Mucosa of gallbladder (tissue), 1 donor: ENCODE data around the gene CAVIN2. TPM values are rescaled to one million over a fixed set of nuclear protein-coding genes. Genes with fewer than 3 reads are reported as not detected.

ENCODE experiments used
- DNase-seq: peaks from one replicate; pipeline ENCODE4 v3.0.0-alpha.2; 2020; ENCODE audit warnings: low spot score
- total RNA-seq: library from RNA; stranded (reverse); gene quantifications from one replicate; pipeline ENCODE4 v1.2.1, GENCODE V29; 2021
- donor health status: DM: no; HTN: no; CAD: no.

The CAVIN2 gene
- 138 TPM for total RNA-seq

DNA sequence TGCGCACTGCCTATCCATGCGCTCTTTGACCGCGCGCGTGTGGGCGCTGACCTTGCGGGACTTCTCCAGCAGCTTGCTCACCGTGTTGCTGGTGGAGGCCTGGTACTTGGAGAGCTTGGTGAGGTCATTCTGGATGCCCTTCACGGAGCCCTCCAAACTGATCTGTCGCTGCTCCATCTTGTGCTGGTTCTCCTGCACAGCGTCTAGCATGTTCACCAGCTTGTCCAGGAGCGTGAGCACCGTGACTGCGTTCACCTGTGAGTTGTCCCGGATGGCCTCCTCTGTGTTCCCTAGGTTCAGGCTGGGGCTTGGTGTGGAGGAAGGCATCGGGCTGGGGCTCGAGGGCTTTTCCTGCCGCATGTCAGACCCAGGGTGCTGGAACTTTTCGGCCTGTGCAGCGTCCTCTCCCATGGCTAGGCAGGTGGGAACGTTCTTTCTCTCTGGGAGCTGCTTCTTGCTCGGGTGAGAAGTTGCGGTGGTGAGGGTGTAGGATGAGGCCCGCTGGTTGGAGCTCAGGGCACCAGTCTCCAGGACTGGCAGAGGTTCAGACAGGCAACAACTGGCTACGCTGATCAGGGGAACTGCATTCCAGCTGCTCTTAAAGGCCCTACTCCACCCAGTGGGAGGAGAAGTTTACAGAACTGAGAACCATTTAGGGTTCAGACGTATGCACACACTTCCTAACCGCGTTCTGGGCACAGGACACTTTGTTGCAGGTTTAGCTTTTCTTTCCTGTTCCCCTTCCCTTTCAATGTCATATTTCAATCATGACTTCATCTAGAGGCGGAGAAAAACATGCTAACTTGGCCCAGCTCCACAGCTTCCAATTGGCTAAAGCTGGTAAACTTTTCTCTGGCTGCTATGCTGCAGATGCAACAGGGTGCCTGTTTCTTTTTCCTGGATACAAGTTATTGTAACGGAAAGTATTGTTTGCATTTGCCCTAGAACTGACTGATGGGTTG lies at the start of gene CAVIN2:
Gene CAVIN2 (minus strand): TSS at position 574 of the 962 bp plus-strand sequence. CDS start 163 bp downstream, at position 411.
- DNase-seq, result peak; percentile 74

- DNase-seq, result no peak
Observed at GRCh38 chr2:191895743-191896142, 48.9 kb upstream of the CAVIN2 start.

DNA sequence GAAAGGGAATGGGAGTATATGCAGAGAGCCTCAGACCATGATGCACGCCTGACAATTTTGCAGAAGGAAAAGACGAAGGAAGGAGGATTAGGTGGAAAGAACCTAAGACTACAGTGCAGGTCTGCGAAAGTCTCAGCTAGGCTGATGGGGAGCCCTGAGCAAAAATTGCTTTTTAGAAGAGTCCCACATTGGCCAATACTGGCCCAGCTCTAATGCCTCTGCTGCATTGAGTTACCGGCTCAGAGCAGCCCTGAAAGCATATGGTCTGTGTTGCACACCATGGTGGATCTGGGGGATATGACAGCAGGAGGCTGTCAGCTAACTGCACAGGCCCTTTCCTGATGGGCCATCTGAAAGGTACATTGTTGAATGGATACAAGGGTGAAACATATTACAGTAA lies 48.3 kb upstream of the CAVIN2 start:
- no peak for DNase-seq

DNA sequence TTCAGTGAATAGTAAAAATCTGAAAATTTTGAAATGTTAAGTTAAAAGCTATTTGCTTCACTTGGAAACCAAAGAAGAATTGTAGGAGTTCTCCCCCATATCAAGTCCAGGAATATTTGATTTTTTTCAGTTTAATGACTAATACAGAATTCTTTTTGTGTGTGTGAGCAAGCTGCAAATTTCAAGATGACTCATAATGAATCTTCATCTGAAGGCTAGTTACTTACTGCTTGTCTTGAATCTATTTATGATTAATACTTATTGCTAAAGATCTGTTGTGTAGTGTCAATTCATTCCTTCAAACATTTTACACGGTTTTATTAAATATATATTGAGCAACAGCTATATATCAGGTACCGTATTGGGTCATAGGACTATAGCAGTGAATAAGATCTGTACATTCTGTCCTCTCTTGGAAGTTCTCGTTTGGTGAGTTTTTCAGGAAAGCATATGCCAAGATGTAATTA lies 47.8 kb upstream of the CAVIN2 start:
- DNase-seq, result no peak

GRCh38 chr2:191892391-191892790 lies 45.5 kb upstream of the CAVIN2 start:
- no peak for DNase-seq

GRCh38 chr2:191891656-191892055 lies 44.8 kb upstream of the CAVIN2 start:
- no peak for DNase-seq

DNA sequence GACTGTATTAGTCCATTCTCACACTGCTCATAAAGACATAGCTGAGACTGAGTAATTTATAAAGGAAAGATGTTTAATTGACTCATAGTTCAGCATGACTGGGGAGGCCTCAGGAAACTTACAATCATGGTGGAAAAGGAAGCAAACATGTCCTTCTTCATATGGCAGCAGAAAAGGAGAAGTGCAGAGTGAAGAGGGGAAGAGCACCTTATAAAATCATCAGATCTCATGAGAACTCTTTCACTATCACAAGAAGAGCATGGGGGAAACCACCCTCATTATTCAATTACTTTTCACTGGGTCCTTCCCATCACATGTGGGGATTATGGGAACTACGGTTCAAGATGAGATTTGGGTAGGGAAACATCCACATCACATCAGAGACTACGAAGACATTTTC lies 43.0 kb upstream of the CAVIN2 start:
- no peak for DNase-seq

DNA sequence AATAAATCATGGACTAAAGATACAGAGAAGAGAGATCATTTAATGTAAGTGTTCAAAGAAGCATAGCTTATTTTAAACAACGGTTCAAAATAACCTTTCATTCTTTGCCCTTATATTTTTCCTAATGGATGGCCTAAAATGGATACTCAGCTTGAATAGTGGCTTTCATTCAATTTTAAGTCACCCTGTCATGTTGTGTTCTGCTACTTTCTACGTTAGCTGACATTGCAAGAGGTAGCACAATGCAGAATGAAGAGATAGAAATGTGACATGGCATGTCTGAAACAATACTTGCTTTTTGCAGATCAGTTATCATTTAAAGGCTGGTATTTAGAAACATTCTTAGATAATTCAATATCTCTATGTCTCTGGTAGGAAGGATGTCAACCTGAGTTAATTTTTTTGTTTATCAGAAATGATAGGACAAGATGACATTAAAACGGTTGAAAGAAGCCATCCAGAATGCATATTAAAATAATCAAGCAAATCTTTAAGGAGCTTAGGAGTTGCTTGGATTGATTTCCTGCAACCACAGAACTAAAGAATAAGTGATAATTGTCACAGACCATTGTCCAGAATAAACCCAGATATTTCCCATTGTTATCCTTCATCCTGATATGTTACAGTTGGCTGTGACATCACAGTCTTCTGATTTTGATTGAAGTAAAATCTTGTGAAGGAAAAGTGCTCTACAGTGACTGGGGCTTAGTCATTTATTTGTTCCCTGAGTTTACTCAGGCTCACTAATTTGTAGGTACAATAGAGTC lies 41.7 kb upstream of the CAVIN2 start:
- DNase-seq, result no peak

GRCh38 chr2:191885650-191886049 lies 38.8 kb upstream of the CAVIN2 start:
- no peak for DNase-seq

DNA sequence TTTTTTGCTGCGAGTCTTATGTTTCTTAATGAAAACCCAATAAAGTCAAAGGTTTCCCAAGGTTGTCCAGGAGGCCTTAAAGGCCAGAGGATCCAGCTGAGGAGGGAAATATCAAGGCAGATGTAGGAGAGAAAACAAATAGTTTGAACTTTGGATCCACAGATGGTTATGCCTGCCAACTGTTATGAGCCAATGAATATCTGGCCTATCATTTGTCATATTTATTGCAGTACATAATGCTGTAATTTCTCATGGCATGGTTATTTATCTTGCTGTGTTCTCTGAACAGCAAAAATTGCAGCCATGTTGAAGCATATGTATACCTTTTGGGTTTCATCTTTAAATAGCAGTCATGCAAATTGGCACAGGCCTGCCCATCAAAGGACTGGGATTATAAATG lies 38.2 kb upstream of the CAVIN2 start:
- DNase-seq, result no peak

- DNase-seq, result no peak
Observed at GRCh38 chr2:191881982-191882816, 35.3 kb upstream of the CAVIN2 start.

DNA sequence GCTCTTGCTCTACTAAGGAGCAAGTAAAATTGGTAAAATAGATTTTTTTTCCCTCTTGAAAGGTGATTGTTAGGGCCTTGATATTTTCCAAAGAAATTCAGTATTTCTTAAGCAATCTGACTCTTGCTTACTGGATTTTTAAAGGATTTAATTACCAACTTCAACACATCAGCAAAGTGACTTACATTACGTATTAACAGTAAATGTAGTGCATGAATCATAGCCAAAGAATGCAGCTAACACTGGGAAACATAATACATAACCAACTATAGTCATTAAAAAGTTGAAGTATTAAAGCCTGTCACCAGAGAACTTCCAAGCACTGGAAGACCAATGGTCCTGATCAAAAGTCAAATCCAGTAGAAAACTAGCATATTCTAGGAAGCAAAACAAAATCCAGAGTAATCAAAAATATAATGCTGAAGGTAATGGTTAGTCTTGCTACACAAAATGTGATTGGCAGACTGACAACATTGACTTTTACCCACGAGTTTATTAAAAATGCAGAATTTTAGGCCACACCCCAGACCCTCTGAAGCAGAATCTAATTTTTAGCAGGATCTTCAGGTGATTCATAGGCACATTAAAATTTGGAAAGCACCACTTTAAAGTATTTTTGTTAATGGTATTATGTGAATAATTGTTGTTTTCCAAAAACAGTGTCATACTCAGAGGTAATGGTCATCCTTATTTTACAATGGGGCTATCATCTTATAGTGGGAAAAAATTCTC lies 31.8 kb upstream of the CAVIN2 start:
- DNase-seq, result no peak

GRCh38 chr2:191877875-191878274 lies 31.0 kb upstream of the CAVIN2 start:
- DNase-seq, result no peak

DNA sequence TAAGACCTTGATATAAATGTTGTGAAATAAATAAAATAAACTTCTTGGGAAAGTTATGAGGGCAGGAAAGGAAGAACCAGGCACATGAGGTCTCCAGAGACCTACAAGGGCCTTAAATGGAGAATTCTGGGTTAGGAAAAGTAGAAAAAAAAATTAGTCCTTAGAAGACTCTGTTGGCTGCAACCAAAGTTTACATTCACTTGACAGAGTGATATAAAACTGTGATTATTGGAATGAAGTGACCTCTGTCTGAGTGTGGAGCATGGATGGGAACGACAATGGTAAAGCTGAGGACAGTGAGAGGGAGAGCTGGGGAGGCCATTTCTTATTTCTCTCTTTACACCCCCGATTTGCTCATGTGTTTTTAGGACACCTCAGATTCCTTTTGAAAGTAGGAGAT lies 29.0 kb upstream of the CAVIN2 start:
- DNase-seq, result no peak

DNA sequence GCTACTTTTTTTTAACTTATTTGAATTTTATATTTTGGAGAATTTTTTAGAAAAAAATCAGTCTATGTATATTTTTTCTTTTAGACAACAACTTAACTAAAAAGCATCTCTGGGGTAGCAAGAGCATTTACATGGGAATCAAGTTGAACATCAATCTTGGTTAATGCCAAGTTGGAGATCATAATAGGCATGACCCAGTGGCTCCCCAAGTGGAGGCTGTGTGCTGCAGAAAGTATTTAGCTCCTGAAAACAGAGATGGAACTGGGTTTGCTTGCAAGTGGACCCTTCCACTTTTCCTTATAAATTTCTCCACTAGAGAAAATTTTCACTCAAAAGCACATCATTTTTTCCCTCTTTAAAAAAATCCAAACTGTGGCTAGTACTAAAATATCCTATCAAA lies 23.9 kb upstream of the CAVIN2 start:
- no peak for DNase-seq

DNA sequence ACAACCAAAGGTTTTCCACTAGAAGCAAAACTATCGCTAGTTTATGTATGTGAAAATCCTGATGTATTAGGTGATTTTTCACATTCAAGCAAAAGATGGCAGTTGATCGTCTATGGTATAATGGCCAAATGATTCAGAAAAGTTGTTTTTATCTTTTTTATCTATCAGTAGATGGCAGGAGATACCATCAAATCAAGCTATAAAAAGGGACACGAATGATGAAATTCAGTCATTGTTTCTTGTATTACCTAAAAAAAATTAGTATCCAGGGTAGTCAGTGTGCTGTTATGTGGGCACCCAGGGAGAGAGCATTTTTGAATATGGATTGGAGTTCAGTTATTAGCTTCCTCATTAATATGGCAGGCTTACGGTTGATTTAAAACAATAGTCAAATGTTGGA lies 22.9 kb upstream of the CAVIN2 start:
- DNase-seq, result no peak

DNA sequence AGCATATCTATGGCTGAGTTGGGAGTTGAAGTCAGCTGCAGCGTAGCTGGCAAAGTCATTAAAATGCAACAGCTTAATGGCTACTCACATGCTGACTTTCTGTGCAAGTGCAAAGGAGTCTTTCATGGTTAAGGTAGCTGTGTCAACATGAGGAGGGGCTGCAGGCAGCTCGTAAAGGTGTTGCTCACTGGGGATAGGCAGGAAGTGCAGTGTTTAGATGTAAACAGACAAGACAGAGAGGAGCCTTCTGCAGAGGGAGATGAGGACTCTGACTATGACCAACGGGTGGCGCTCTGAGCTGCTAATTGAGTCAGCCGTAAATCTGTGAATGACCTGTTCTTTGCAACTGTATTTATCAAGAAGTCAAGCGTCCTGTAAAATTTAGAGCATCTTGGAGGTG lies 22.3 kb upstream of the CAVIN2 start:
- no peak for DNase-seq

- DNase-seq, result no peak
Observed at GRCh38 chr2:191867507-191867847, 20.6 kb upstream of the CAVIN2 start.

DNA sequence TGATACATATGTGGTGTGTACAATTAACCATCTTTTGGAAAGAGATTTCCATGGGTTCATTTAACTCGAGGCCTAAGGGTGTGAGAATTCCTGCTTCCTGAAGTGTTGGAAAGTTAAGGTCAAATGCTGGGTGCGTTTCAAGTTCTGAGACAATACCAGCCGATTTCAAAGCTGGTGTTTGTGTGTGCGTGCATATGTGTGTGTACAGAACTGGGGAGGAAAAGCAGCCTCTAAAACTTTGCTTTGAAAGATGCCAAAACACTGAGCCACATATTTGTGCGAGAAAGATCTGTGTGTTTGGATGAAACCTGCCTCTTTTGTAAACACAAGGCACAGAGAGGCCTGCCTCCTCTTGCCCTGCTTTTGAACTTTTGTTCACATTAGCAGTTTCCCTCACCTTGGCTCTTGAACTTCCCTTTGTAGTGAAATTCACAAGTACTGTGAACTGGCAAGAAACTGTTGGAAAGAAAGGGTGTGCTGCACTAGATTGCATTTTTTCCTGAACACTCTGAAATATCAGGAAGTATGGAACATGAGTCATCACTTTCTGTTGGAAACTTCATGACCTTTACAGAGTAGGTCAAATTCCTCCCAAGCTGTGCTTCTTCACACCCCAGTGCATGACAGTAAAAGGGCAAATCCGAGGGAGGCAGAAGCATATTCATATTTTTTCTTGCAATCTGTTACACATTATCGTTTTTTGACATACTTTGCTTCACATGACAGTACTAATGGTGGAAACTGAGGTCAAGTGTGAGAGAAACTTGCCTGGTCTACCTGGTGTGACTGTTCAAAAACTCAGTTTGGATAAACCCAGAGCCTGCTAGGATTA lies 20.0 kb upstream of the CAVIN2 start:
- peak; percentile 68 for DNase-seq

GRCh38 chr2:191866195-191866594 lies 19.3 kb upstream of the CAVIN2 start:
- DNase-seq, result no peak
